ENCODE results near the gene PTPN4. TPM values are rescaled to one million over a fixed set of nuclear protein-coding genes. Genes with fewer than 3 reads are reported as not detected.

Gene PTPN4
- total RNA-seq, 1 experiment from 2014 or later: 69.3 TPM

DNA sequence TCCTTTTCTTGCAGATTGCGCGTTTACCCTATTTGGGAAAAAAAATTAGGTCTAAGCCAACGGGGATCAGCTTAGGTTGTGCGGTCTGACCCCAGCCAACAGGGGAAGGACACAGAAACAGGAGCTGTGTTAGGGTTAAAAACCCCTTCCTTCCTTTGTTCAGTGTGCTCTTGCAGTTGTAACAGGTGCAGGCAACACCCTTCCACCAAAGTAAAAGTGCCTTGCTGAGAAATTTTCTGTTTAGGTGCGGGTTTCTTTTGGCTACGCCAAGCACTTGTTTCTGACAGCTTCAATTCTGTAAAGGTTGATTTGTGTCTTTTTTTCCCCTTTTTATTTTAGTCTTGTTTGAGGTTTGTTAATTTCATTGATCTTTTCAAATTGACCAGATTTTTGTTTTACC lies 92.5 kb downstream of the PTPN4 start:
- no peak for DNase-seq (ENCODE audit: low spot score)

- no peak for DNase-seq (ENCODE audit: low spot score)
Measured at GRCh38 chr2:119853777-119854399, 94.2 kb downstream of the PTPN4 start.

DNA sequence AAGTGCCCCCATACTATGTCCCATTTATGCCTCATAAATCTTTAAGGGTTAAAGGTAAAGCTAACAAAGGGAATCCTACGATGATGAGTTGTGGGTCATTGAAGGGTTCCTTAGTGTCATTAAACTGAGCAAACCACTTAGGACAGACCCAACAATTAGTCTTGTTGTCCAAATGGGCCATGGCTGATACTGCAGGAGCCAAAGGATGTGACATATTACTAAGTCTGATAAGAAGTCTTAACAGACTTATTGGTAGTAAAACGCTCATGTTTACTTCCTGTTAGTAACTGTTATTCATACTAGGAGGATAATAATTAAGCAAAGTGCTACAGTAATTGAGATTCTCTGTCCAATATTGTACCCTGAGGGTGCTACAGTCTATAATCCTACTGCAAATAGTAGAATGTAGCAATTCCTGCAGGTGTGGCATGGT lies 96.8 kb downstream of the PTPN4 start:
- DNase-seq (ENCODE audit: low spot score): no peak

GRCh38 chr2:119857742-119858141 lies 98.0 kb downstream of the PTPN4 start:
- DNase-seq (ENCODE audit: low spot score): no peak

- no peak for DNase-seq (ENCODE audit: low spot score)
Measured at GRCh38 chr2:119859528-119859927, 99.8 kb downstream of the PTPN4 start.

DNA sequence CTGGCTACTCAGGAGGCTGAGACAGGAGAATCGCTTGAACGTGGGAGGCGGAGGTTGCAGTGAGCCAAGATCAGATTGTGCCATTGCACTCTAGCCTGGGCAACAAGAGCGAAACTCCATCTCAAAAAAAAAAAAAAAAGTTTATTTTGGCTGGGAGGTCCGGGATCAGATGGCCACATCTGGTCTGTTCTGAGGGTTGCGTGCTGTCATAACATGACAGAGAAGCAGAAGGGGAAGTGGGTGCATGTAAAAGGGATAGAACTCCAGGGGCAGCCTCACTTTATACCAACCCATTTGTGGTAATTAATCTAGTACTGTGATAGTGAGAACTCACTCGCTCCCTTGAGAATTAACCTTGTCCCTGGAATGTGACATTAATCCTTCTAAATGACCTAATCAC lies 101.2 kb downstream of the PTPN4 start:
- DNase-seq (ENCODE audit: low spot score): no peak

DNA sequence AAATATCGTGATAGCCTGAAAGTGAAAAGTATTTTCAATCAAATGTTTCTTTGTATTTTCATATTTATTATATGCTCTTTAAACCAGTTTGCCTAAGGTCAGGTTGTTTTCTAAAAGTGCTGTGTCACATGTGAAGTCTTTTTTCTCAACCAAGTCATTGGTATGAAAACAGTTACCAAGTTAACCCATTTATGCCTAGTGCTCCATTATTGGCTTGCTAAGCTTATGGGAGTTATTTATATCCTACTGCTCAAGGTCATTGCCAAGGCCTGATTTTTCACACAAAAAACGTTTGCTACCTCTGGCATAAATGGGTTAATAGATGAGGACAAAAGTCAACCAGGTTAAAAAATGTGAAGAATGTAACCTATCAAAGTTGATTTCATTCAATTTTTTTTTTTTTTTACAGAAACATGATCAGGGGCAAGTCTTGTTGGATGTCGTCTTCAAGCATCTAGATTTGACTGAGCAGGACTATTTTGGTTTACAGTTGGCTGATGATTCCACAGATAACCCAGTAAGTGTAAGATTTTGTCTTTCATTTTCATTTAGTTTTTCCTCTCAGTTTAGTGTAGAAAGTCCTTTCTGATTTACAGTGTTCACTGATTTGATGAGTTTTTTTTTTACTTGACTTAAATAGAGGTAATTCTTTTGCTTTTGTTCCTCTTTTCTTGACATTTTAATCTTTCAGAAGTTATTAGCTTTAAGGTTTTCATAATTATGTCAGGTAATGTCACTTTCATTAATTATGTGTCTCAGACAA lies 102.6 kb downstream of the PTPN4 start:
- DNase-seq (ENCODE audit: low spot score): no peak

GRCh38 chr2:119864318-119864717 lies 104.6 kb downstream of the PTPN4 start:
- DNase-seq (ENCODE audit: low spot score): no peak

DNA sequence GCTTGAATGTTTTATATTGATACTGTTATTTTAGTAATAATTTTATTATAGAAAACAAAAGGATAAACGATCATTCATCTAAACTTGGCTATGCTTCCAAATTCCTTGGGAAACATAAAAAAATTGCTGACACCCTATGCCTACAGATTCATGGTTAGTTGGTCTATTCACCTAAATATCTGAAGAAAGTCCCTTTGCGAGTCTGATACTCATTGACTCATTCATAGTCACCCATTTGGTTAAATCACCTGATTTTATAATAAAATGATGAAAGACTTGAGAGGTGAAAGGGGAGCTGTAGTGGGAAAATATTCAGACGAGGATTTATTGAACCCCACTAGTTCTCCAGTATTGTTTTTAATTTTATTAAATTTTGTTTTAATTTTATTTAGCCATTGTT lies 112.0 kb downstream of the PTPN4 start:
- no peak for DNase-seq (ENCODE audit: low spot score)

DNA sequence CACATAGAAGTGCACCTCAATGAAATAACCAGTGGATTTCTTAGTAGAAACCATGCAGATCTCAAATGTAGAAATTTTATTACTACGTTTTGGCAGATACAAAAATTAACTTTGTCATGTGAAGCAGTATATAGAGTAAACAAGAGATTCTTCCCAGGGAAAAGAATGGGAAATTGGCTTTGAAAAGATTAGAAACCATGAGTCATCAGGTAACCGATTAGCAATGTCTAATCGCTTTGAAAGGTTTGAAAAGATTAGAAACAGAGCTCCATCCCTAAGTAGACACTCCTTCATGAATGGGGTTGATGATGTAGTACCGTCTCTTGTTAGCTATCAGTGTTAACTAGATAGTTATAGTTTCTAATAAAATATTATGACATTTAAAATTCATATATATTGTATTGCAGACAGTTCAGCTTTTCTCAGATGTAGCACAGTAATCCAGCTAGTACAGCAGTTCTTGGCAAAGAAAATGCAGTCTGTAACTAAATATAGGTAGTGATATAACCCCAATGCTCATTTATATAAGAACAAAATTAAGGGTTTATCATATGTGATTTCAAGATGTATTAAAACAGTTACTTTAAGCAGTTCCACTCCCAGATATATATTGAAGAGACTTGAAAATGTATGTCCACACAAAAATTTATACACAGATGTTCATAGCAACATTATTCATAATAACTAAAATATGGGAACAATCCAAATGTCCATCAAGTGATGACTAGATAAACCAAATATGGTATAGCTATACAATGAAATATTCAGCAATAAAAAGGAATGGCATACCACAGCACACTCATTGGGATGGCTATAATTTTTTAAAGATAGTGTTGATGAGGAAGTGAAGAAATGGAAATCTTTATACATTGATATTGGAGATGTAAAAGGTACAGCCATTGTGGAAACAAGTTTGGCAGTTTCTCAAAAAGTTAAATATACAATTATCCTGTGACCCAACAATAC lies 113.9 kb downstream of the PTPN4 start:
- DNase-seq (ENCODE audit: low spot score): no peak

GRCh38 chr2:119879502-119879901 lies 119.8 kb downstream of the PTPN4 start:
- DNase-seq (ENCODE audit: low spot score): no peak

DNA sequence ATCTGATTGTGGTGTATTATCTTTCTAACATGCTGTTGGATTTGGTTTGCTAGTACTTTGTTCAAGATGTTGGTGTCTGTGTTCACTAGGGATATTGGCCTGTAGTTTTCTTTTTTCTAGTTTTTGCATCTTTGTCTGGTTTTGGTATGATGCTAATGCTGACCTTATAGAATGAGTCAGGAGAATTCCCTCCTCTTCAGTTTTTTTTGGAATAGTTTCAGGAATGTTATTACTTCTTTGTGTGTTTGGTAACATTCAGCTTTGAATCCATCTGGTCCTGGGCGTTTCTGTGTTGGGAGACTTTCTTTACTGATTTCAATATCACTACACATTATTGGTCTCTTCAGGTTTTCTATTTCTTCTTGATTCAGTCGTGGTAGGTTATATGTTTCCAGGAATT lies 129.0 kb downstream of the PTPN4 start:
- no peak for DNase-seq (ENCODE audit: low spot score)

DNA sequence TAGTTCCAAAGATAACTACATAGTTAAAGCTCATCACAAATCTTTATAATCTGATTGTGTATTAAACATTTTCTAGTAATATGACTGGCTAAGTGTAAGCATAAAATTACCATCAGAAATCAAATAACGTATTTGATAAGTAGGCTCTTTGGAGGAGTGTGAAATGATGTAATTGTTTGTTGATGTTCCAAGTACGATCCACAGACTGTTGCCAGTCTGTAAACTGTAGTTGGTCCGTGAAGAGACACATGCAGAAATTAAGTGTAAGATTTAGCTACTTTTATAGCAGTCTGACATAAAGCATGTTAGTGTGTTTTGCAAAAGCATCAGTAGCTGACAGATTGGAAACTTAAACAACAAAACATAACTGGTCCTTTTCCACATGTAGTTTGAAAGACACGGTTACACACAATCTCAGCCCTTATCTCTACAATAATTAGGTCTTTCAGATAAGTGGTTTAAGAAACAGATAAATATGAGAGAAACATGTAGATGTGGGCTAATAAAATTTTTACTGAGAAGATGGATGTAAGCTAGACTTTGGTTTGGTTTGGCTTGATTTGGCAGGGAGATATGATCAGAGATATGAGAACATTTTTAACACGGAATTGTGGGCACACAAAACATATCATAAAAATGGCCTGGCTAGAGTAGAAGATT lies 138.1 kb downstream of the PTPN4 start:
- DNase-seq (ENCODE audit: low spot score): no peak

DNA sequence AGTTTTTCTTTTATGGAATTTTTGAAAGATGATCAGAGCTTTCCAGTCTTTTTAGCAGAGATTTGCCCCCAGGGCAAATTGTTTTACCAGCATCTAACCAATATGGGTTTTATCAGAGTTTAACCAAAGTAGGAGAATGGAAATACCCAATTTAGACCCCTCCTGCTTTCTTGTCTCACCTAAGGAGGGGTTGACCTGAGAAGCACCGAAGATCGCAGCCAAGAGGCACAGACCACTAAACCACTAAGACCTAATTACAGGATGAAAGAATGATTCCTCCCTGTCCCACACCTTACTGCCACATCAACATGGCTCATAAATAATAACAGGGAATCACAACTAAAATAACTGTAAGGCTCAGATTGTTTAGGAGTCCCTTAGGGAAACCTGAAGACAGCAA lies 141.3 kb downstream of the PTPN4 start:
- no peak for DNase-seq (ENCODE audit: low spot score)

GRCh38 chr2:119910566-119910965 lies 150.8 kb downstream of the PTPN4 start:
- DNase-seq (ENCODE audit: low spot score): no peak

DNA sequence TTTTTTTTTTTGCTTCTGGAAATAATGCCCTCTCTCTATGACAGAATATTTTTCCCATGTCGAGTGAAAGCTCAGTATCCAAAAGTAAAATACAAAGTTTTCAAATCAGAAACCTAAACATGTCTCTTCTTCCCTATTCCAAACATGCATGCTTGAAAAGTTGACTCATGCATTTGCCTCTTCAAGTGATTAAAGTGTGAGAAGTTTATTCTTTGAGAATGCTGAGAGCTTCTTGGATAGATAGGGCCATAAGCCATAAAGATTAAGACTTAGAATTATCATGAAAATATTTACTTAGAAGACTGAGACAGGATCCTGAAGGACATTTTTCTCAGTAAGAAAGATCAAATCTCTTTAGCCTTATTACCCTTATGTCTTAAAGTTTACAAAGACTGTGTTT lies 154.5 kb downstream of the PTPN4 start:
- DNase-seq (ENCODE audit: low spot score): no peak

GRCh38 chr2:119921825-119922224 lies 162.1 kb downstream of the PTPN4 start:
- no peak for DNase-seq (ENCODE audit: low spot score)

- no peak for DNase-seq (ENCODE audit: low spot score)
Measured at GRCh38 chr2:119922699-119923098, 163.0 kb downstream of the PTPN4 start.

GRCh38 chr2:119929537-119929936 lies 169.8 kb downstream of the PTPN4 start:
- no peak for DNase-seq (ENCODE audit: low spot score)

GRCh38 chr2:119932809-119933208 lies 173.1 kb downstream of the PTPN4 start:
- DNase-seq (ENCODE audit: low spot score): no peak

GRCh38 chr2:119934319-119934718 lies 174.6 kb downstream of the PTPN4 start:
- DNase-seq (ENCODE audit: low spot score): no peak

- no peak for DNase-seq (ENCODE audit: low spot score)
Measured at GRCh38 chr2:119937680-119938079, 178.0 kb downstream of the PTPN4 start.

Measured in HT-29 (cell line).